Fibroblast of peridontal ligament (primary cell): ENCODE results near the gene NLRP9.
"Not testable (repeated sequence)": the region's sequence is repeated elsewhere in the genome, so short reads cannot be mapped to it uniquely, and the experiment has no call there.

ENCODE experiments used
- DNase-seq: peaks from one replicate; pipeline ENCODE4 v3.0.0-alpha.2; 2010; ENCODE audit errors: extremely low read depth

Gene NLRP9

GRCh38 chr19:55738302-55738701 lies at the start of gene NLRP9:
NLRP9 (minus strand) TSS chr19:55738402; CDS start chr19:55738374, 28 bp downstream.
- no peak for DNase-seq

DNA sequence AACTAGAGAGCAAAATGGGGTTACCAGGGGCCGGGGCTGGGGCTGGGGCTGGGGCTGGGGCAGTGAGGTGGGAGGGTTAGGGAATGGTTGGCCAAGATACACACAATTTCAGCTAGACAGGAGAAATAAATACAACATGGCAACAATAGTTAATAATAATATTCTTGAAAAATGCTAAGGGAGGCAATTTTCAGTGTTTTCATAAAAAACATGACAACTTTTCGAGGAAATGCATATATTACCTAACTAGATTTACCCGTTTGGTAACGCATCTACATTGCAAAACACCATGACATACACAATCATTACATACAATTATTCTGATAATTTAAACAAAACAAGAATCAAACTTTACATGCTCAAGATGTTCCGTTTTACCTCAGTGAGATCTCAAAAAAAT lies 42.9 kb upstream of the NLRP9 start:
- no peak for DNase-seq

- no peak for DNase-seq
Observed at GRCh38 chr19:55778331-55778730, 40.1 kb upstream of the NLRP9 start.

- no peak for DNase-seq
Observed at GRCh38 chr19:55777528-55777927, 39.3 kb upstream of the NLRP9 start.

GRCh38 chr19:55769632-55770031 lies 31.4 kb upstream of the NLRP9 start:
- DNase-seq: not testable (repeated sequence)

DNA sequence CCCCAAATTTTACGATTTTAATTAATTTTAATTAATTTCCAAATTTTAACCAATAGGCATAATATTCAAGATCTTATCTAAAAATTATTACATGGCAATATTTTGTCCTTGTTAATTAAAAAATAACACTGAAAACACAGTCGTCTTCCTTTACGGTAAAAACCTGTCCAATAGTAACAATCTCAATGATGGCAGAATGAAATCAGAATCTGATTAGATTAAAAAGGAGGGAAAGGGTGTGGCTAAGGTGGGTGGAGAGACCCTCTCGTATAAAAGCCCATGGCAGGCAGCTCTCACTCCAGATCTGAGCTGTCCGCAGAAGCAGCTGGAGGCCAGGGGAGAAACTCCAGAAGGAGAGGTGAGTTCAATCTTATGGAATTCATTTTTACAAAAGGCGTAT lies 30.6 kb upstream of the NLRP9 start, which contains the start of gene RFPL4AL1:
TSS of gene RFPL4AL1 (plus strand) at position 301 of the 400 bp plus-strand sequence. CDS start 2,687 bp downstream, outside the sequence.
- not testable (repeated sequence) for DNase-seq

DNA sequence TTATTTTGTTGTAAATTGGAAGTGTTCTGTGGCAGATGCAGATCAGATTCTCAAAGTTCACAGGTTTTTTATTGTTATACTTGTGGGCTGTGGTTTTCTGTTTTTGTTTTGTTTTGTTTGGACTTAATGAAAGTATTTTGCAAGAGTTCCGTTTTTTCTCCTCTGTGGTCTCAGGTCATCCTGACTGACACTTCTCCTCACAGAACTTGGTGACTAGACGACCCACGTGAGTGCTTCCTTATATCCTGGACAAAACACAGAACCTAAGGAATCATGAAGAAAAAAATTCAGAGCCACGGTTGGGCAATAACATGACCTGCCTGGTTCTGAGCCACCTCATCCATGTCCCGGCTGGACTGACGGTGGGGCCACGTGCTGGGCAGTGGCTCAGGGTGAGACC lies 28.3 kb upstream of the NLRP9 start:
- no peak for DNase-seq

DNA sequence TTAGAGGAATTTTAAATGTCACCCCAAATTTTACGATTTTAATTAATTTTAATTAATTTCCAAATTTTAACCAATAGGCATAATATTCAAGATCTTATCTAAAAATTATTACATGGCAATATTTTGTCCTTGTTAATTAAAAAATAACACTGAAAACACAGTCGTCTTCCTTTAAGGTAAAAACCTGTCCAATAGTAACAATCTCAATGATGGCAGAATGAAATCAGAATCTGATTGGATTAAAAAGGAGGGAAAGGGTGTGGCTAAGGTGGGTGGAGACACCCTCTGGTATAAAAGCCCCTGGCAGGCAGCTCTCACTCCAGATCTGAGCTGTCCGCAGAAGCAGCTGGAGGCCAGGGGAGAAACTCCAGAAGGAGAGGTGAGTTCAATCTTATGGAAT lies 20.6 kb upstream of the NLRP9 start, which contains the start of gene RFPL4A:
TSS of gene RFPL4A (plus strand) at position 301 of the 400 bp plus-strand sequence. CDS start 2,704 bp downstream, outside the sequence.
- DNase-seq: not testable (repeated sequence)

- not testable (repeated sequence) for DNase-seq
Observed at GRCh38 chr19:55756808-55757207, 18.6 kb upstream of the NLRP9 start.

GRCh38 chr19:55753401-55753800 lies 15.2 kb upstream of the NLRP9 start:
- DNase-seq: no peak

DNA sequence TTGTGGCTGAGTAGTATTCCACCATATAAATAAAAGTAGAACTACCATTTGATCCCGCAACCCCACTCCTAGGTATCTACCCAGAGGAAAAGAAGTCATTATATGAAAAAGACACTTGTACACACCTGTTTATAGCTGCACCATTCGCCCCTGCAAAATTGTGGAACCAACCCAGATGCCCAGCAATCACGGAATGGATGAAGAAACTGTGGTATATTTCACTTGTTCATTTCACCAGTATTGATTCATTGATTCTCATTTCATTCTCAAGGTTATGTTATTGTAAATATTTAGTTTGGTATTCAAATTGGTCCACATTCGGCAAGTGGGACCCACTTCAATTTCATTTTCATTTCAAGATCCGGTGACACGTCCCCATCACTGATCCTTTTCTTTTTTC lies 12.5 kb upstream of the NLRP9 start:
- no peak for DNase-seq

- DNase-seq: not testable (repeated sequence)
Observed at GRCh38 chr19:55730378-55730777, 7.8 kb downstream of the NLRP9 start.

DNA sequence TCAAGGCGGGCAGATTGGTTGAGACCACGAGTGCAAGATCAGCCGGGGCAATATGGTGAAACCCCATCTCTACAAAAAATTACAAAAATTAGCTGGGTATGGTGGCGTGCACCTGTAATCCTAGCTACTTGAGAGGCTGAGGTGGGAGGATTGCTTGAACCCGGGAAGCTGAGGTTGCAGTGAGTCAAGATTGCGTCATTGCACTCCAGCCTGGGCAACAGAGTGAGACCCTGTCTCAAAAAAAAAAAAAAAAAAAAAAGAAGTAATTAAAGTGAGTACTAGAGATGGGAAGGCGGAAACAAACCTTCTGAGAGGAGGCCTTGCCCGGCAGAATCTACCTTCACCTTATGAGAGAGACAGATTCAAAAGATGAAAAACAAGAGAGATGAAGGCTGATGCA lies 14.7 kb downstream of the NLRP9 start:
- no peak for DNase-seq

DNA sequence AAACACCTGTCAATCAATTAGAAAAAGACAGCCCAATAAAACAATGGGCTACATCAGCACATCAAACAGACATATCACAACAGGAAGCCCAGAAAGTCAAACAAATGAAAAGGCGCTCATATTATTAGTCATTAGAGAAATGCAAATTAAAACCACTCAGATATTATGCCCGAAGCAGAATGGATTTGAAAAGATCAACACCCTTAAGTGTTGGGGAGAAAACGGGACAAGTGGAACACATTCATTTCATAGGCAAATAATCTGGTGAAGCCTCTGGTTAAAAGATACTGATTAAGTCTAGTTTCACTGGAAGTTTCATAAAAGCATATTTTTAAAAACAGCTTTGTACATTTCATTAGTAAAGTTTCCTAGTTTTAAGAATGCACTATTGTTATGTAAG lies 17.4 kb downstream of the NLRP9 start:
- DNase-seq: no peak

DNA sequence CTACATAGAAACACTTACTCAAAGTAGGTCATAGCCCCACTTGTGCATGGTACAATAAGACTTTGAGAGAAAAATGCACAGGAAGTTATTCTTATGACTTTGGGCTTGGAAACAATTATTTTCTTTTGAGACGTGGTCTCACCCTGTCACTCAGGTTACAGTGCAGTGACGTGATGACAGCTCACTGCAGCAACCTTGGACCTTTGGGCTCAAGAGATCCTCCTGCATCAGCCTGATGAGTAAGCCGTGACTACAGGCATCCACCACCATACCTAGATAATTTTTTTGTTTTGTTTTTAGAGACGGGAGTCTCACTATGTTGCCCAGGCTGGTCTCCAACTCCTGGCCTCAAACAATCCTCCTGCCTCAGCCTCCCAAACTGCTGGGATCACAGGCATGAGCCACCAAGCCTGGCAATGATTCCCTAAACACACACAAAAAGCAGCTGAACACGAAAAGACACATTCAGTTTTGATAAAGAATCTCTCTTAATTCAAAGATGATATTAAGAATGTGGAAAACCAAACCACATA lies 17.9 kb downstream of the NLRP9 start:
- DNase-seq: no peak

GRCh38 chr19:55717879-55718711 lies 20.1 kb downstream of the NLRP9 start:
- DNase-seq: not testable (repeated sequence)

DNA sequence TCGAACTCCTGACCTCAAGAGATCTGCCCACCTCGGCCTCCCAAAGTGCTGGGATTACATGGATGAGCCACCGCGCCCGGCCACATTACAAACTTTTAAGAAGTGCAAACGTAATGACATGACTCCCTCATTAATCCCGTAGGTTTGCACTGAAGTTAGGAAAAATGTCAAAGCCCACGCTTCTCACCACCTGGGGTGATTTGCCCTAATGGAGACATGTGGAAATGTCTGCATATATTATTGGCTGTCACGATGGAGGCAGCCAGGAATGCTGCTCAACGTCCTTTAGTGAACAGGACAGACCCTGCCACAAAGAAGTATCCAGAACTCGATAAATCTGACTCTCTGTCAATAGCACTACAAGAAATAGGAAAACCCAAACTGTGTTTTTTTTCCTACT lies 21.0 kb downstream of the NLRP9 start:
- no peak for DNase-seq

DNA sequence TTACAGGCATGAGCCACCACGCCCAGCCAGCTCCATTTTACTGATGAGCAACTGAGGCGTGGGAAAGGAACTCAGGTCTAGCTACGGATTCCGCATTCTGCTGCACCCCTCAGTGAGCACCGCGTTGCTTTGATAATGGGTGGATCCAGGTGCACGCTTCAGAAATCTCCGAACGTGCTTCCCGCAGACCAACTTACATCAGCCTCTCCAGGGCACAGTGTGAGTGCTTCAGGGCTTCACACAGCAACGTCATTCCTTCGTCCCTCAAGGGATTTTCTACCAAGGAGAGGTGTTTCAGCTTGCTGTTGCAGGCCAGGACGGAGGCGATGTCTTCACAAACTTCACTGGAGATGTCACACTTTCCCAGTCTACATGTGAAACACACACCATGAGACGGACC lies 21.7 kb downstream of the NLRP9 start:
- no peak for DNase-seq

- DNase-seq: no peak
Observed at GRCh38 chr19:55712804-55713631, 25.2 kb downstream of the NLRP9 start.

DNA sequence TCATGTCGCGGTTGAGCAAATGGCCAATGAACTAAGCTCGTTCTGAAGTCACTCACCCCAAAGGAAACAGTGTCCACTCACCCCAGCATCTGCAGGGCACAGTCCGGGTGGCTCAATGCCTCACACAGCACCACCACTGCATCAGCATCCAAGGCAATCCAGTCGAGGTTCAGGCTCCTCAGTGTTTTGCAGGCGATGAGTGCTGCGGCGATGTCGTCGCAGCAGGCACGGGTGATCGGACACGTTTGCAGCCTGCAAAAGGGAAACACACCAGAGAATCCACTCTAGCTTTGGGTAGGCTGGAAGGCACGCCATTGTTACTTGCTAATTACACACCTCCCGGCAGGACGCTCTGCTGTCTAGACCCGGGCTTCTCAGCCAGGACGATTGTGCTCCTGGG lies 26.5 kb downstream of the NLRP9 start:
- no peak for DNase-seq

- DNase-seq: no peak
Observed at GRCh38 chr19:55705972-55706371, 32.2 kb downstream of the NLRP9 start.

- no peak for DNase-seq
Observed at GRCh38 chr19:55704494-55705245, 33.5 kb downstream of the NLRP9 start.
